IMR-90 (cell line): ENCODE data around the gene CCDC38. TPM values are rescaled to one million over a fixed set of nuclear protein-coding genes. Genes with fewer than 3 reads are reported as not detected.

Experiments
- ATAC-seq: fragments of 200-7000 bp; cut with Tn5 transposase; 2 replicates; pipeline ENCODE4 v1.9.1; 2020; ENCODE audit warnings: low read depth, mild to moderate bottlenecking, moderate library complexity
- BruUV-seq: library from RNA; stranded (reverse); fragments of 400-500 nt; replicated peaks from 2 replicates; lab custom pipeline; 2021; lab: Mats Ljungman, UMichigan
- CTCF ChIA-PET: fragments of 300-600 bp; formaldehyde crosslinking; extraction: SDS; loops from one replicate; lab custom pipeline; 2021; ENCODE audit warnings: antibody characterized with exemption; lab: Yijun Ruan, JAX
- POLR2A ChIA-PET: fragments of 300-600 bp; sonication (Branson Sonifier 250); formaldehyde crosslinking; loops from one replicate; lab custom pipeline; 2022; ENCODE audit warnings: antibody characterized with exemption; ENCODE audit not compliant: unreplicated experiment; lab: Charles Lee
- DNase-seq: peaks from one replicate; pipeline ENCODE4 v3.0.0; 2013
- H2AFZ ChIP-seq: replicated peaks from 2 replicates; pipeline ENCODE3; 2013; ENCODE audit warnings: low read length, mild to moderate bottlenecking; ENCODE audit not compliant: poor library complexity
- H2AK5ac ChIP-seq: 2 replicates; pipeline ENCODE4 v1.6.1; 2013; ENCODE audit warnings: low read depth, low read length, inconsistent platforms
- H2AK9ac ChIP-seq: replicated peaks from 2 replicates; pipeline ENCODE3; 2013; ENCODE audit warnings: mild to moderate bottlenecking, low read depth, low read length, moderate library complexity; ENCODE audit not compliant: poor library complexity
- H2BK120ac ChIP-seq: 2 replicates; pipeline ENCODE4 v1.6.1; 2013; ENCODE audit warnings: low read depth, low read length, inconsistent platforms
- H2BK15ac ChIP-seq: 3 replicates; pipeline ENCODE4 v1.6.1; 2013; ENCODE audit warnings: low read depth, low read length, inconsistent platforms
- H2BK20ac ChIP-seq: 2 replicates; pipeline ENCODE4 v1.6.1; 2013; ENCODE audit warnings: low read depth, mild to moderate bottlenecking, inconsistent platforms, low read length, moderate library complexity
- H2BK5ac ChIP-seq: 2 replicates; pipeline ENCODE4 v1.6.1; 2013; ENCODE audit warnings: mild to moderate bottlenecking, low read depth, low read length, inconsistent platforms; ENCODE audit not compliant: poor library complexity, severe bottlenecking
- H3K14ac ChIP-seq: replicated peaks from 2 replicates; pipeline ENCODE4 v1.6.1; 2013; ENCODE audit warnings: low read depth, low read length, inconsistent platforms
- H3K18ac ChIP-seq: 2 replicates; pipeline ENCODE4 v1.6.1; 2013; ENCODE audit warnings: low read depth, low read length, control low read depth
- H3K23ac ChIP-seq: 2 replicates; pipeline ENCODE4 v1.6.1; 2013; ENCODE audit warnings: low read depth, low read length, inconsistent platforms
- H3K27ac ChIP-seq: 2 replicates; pipeline ENCODE4 v1.5.1; 2013; ENCODE audit warnings: mild to moderate bottlenecking, control low read depth, low read length; ENCODE audit not compliant: insufficient read depth
- H3K27me3 ChIP-seq: 2 replicates; pipeline ENCODE4 v1.6.1; 2013; ENCODE audit warnings: low read length; ENCODE audit not compliant: control insufficient read depth, insufficient read depth
- H3K36me3 ChIP-seq: 2 replicates; pipeline ENCODE4 v1.6.1; 2013; ENCODE audit warnings: low read length, mixed read lengths; ENCODE audit not compliant: control insufficient read depth, insufficient read depth
- H3K4ac ChIP-seq: 2 replicates; pipeline ENCODE4 v1.6.1; 2013; ENCODE audit warnings: low read depth, low read length, inconsistent platforms
- H3K4me1 ChIP-seq: 2 replicates; pipeline ENCODE4 v1.6.1; 2013; ENCODE audit warnings: low read length, mixed read lengths; ENCODE audit not compliant: control insufficient read depth, insufficient read depth
- H3K4me2 ChIP-seq: 2 replicates; pipeline ENCODE4 v1.6.1; 2013; ENCODE audit warnings: low read depth, mild to moderate bottlenecking, control low read depth, low read length, moderate library complexity
- H3K4me3 ChIP-seq: 2 replicates; pipeline ENCODE4 v1.5.1; 2013; ENCODE audit warnings: low read depth, mild to moderate bottlenecking, control low read depth, low read length, moderate library complexity; ENCODE audit not compliant: insufficient read depth
- H3K56ac ChIP-seq: 2 replicates; pipeline ENCODE4 v1.6.1; 2013; ENCODE audit warnings: low read length, inconsistent platforms; ENCODE audit not compliant: insufficient read depth; ENCODE audit errors: extremely low read depth
- H3K79me1 ChIP-seq, 2 experiments: 2 replicates each; pipeline ENCODE4 v1.6.1; 2013; ENCODE audit warnings: low read length in 2 of 2, inconsistent platforms in 1 of 2, low read depth in 1 of 2
- H3K9ac ChIP-seq: 2 replicates; pipeline ENCODE4 v1.6.1; 2013; ENCODE audit warnings: low read depth, low read length, control low read depth
- H3K9me1 ChIP-seq: 2 replicates; pipeline ENCODE4 v1.6.1; 2013; ENCODE audit warnings: low read length, inconsistent platforms; ENCODE audit not compliant: insufficient read depth
- H3K9me3 ChIP-seq: 2 replicates; pipeline ENCODE4 v1.6.1; 2013; ENCODE audit warnings: low read length; ENCODE audit not compliant: control insufficient read depth, insufficient read depth
- H4K20me1 ChIP-seq: 2 replicates; pipeline ENCODE4 v1.6.1; 2013; ENCODE audit warnings: low read length, inconsistent platforms; ENCODE audit not compliant: insufficient read depth
- H4K5ac ChIP-seq: 2 replicates; pipeline ENCODE4 v1.6.1; 2013; ENCODE audit warnings: mild to moderate bottlenecking, low read depth, low read length, control low read depth
- H4K8ac ChIP-seq, 2 experiments: 2 replicates each; pipeline ENCODE4 v1.6.1; 2013; ENCODE audit warnings: low read depth in 2 of 2, low read length in 2 of 2, control low read depth in 1 of 2, inconsistent platforms in 1 of 2
- H4K91ac ChIP-seq: 2 replicates; pipeline ENCODE4 v1.6.1; 2013; ENCODE audit warnings: low read depth, low read length, inconsistent platforms; ENCODE audit not compliant: insufficient read depth
- FOS ChIP-seq: fragments of 150-350 bp; IDR thresholded peaks from 2 replicates; pipeline ENCODE4 v1.6.1; 2016; ENCODE audit warnings: low read depth, low read length
- POLR2A ChIP-seq: IDR thresholded peaks from 2 replicates; pipeline ENCODE4 v1.6.1; 2012; ENCODE audit warnings: mild to moderate bottlenecking, low read depth, low read length
- SMC3 ChIP-seq: fragments of 150-350 bp; IDR thresholded peaks from 2 replicates; pipeline ENCODE4 v1.6.1; 2016; ENCODE audit warnings: low read depth, mild to moderate bottlenecking, antibody characterized with exemption, low read length, moderate library complexity
- WGBS, 2 experiments: methylation state at CpG; one replicate each; pipeline versions ENCODE4 v1.1.5 to v1.1.7; 2013; ENCODE audit warnings: missing lambda C conversion rate in 2 of 2; ENCODE audit not compliant: insufficient read length in 1 of 2; ENCODE audit errors: extremely low coverage in 2 of 2; 5-methylcytosine and 5-hydroxymethylcytosine counted together
- dilution Hi-C: fragments of 300-500 bp; cut with HindIII; formaldehyde crosslinking; loops from one replicate; pipeline ENCODE4 v1.14.3; 2018; ENCODE audit warnings: low sequenced_read_pairs; ENCODE audit not compliant: unreplicated experiment
- in situ Hi-C: fragments of 300-500 bp; cut with MboI; formaldehyde crosslinking; loops from 3 replicates; pipeline ENCODE4 v1.14.3; 2019; ENCODE audit warnings: low sequenced_read_pairs, inconsistent platforms, mixed read lengths
- intact Hi-C: fragments of 100-400 bp; cut with micrococcal nuclease; formaldehyde crosslinking; loops from 2 replicates; pipeline ENCODE4 v1.10.0; 2022
- polyA plus RNA-seq, 3 experiments: library from polyadenylated mRNA; depleted of rRNA; stranded (reverse); fragments of >200 nt; gene quantifications; 2 replicates each; pipeline ENCODE4 v1.2.3, GENCODE V29; 2012; ENCODE audit warnings: low replicate concordance in 1 of 3
- total RNA-seq: library from RNA; depleted of rRNA; stranded (reverse); fragments of >200 nt; gene quantifications from 2 replicates; pipeline ENCODE4 v1.2.3, GENCODE V29; 2012

The CCDC38 gene
- total and polyA plus RNA-seq, 2 of the 4 experiments (the other 2 are of a cell fraction), result not detected

DNA sequence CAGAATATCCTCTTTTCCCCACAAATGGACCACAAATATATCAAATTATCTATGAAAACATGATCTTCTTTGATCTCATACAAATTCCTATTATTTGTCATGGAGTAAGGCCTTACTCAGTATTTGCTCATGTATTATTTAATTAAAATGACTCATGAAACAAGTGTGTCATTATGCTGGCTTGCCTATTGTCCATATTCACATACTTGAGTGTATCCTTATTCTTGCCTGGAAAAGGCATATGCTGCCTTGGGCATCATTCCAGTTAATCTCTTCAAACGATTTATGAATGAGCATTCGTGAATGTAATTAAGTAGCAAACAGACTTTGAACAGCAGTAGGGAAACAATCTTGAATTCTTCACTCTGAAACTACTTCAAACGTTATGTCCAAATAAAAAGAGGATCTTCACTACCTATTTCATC lies 106.2 kb downstream of the CCDC38 start:
- H3K9ac ChIP-seq, result no peak overlapping the region
- H4K20me1 ChIP-seq, result no peaks in the 10 kb centered on the region
- H3K4me3 ChIP-seq, result no peak overlapping the region
- H4K91ac ChIP-seq, result no peak overlapping the region
- H2BK15ac ChIP-seq, result no peak overlapping the region
- no peak overlapping the region for H2BK20ac ChIP-seq
- no peak overlapping the region for H3K56ac ChIP-seq
- peaks cover 5% of the 10 kb centered on the region for H3K9me1 ChIP-seq
- no peaks in the 10 kb centered on the region for H3K9me3 ChIP-seq
- H3K4ac ChIP-seq, result no peak overlapping the region
- in situ Hi-C loops, result no loop called here
- intact Hi-C loops, result loop anchor here (10.0 kb wide), 1 partner anchor 1281 kb away; no protein-coding TSS in a partner anchor
- no peak overlapping the region for H3K18ac ChIP-seq
- WGBS, 2 experiments, result no CpG with 5 or more reads among the region's 3 CpGs
- dilution Hi-C loops, result no loop called here
- no peak overlapping the region for H2BK120ac ChIP-seq
- H3K36me3 ChIP-seq, result no peaks in the 10 kb centered on the region
- H3K14ac ChIP-seq, result no peak overlapping the region
- H3K4me2 ChIP-seq, result peak overlapping the region; percentile 51
- peaks cover 3% of the 10 kb centered on the region; the same call in 1 of the 2 replicates for H3K27me3 ChIP-seq
- ChIA-PET POLR2A (no interaction called here), CTCF (no interaction called here)
- peak; percentile 51; the same call in 1 of the 2 replicates for TF ChIP-seq FOS
- no peak for TF ChIP-seq SMC3
- no peak for TF ChIP-seq POLR2A
- no peaks in the 10 kb centered on the region for H3K79me1 ChIP-seq
- H2BK5ac ChIP-seq, result no peak overlapping the region
- no TSS peak for BruUV-seq
- DNase-seq (peak; percentile 78), ATAC-seq (peak; percentile 24; the same call in 1 of the 2 replicates)
- H3K27ac ChIP-seq, result no peak overlapping the region
- H4K8ac ChIP-seq, result no peak overlapping the region
- no peak overlapping the region for H2AK9ac ChIP-seq
- H3K23ac ChIP-seq, result no peak overlapping the region
- no peak overlapping the region for H4K5ac ChIP-seq
- peaks cover 8% of the 10 kb centered on the region; the same call in 1 of the 2 replicates for H3K4me1 ChIP-seq
- H2AFZ ChIP-seq, result no peak overlapping the region
- no peak overlapping the region for H2AK5ac ChIP-seq
